Fibroblast of lung (primary cell): Measurements from ENCODE around the gene YKT6.

ENCODE experiments used
- CTCF ChIP-seq, 2 donors: IDR thresholded peaks in 1 of 2; conservative IDR thresholded peaks in 1 of 2; 1 replicate in 1 of 2; 2 replicates in 1 of 2; pipeline ENCODE4 v1.5.1; 2011 to 2012; ENCODE audit warnings: low read length in 2 of 2, control low read depth in 1 of 2, inconsistent platforms in 1 of 2, low read depth in 1 of 2, mild to moderate bottlenecking in 1 of 2
- EZH2 ChIP-seq: IDR thresholded peaks from 2 replicates; pipeline ENCODE4 v1.5.1; 2012; ENCODE audit warnings: low read length, control low read depth, mild to moderate bottlenecking; ENCODE audit errors: missing control alignments

- TF ChIP-seq CTCF (conservative IDR thresholded peaks at IDR 0.05 in 1 of 2, IDR thresholded peaks at IDR 0.05 in 1 of 2; ENCODE audit: low read depth in 1 of 2, low read length in 2 of 2): no peak
- no peak for TF ChIP-seq EZH2
These were observed 17.4 kb upstream of the YKT6 start for GRCh38 chr7:44183386-44183785.
